ENCODE data around the gene FAM124A. TPM values are rescaled to one million over a fixed set of nuclear protein-coding genes. Genes with fewer than 3 reads are reported as not detected.

Gene FAM124A
- total and polyA plus RNA-seq, 2 experiments from 2014 or later, result 37.7 to 109 TPM

GRCh38 chr13:51192348-51192747, 29.9 kb upstream of the FAM124A start (continued):
- TF ChIP-seq, protein P1, sequence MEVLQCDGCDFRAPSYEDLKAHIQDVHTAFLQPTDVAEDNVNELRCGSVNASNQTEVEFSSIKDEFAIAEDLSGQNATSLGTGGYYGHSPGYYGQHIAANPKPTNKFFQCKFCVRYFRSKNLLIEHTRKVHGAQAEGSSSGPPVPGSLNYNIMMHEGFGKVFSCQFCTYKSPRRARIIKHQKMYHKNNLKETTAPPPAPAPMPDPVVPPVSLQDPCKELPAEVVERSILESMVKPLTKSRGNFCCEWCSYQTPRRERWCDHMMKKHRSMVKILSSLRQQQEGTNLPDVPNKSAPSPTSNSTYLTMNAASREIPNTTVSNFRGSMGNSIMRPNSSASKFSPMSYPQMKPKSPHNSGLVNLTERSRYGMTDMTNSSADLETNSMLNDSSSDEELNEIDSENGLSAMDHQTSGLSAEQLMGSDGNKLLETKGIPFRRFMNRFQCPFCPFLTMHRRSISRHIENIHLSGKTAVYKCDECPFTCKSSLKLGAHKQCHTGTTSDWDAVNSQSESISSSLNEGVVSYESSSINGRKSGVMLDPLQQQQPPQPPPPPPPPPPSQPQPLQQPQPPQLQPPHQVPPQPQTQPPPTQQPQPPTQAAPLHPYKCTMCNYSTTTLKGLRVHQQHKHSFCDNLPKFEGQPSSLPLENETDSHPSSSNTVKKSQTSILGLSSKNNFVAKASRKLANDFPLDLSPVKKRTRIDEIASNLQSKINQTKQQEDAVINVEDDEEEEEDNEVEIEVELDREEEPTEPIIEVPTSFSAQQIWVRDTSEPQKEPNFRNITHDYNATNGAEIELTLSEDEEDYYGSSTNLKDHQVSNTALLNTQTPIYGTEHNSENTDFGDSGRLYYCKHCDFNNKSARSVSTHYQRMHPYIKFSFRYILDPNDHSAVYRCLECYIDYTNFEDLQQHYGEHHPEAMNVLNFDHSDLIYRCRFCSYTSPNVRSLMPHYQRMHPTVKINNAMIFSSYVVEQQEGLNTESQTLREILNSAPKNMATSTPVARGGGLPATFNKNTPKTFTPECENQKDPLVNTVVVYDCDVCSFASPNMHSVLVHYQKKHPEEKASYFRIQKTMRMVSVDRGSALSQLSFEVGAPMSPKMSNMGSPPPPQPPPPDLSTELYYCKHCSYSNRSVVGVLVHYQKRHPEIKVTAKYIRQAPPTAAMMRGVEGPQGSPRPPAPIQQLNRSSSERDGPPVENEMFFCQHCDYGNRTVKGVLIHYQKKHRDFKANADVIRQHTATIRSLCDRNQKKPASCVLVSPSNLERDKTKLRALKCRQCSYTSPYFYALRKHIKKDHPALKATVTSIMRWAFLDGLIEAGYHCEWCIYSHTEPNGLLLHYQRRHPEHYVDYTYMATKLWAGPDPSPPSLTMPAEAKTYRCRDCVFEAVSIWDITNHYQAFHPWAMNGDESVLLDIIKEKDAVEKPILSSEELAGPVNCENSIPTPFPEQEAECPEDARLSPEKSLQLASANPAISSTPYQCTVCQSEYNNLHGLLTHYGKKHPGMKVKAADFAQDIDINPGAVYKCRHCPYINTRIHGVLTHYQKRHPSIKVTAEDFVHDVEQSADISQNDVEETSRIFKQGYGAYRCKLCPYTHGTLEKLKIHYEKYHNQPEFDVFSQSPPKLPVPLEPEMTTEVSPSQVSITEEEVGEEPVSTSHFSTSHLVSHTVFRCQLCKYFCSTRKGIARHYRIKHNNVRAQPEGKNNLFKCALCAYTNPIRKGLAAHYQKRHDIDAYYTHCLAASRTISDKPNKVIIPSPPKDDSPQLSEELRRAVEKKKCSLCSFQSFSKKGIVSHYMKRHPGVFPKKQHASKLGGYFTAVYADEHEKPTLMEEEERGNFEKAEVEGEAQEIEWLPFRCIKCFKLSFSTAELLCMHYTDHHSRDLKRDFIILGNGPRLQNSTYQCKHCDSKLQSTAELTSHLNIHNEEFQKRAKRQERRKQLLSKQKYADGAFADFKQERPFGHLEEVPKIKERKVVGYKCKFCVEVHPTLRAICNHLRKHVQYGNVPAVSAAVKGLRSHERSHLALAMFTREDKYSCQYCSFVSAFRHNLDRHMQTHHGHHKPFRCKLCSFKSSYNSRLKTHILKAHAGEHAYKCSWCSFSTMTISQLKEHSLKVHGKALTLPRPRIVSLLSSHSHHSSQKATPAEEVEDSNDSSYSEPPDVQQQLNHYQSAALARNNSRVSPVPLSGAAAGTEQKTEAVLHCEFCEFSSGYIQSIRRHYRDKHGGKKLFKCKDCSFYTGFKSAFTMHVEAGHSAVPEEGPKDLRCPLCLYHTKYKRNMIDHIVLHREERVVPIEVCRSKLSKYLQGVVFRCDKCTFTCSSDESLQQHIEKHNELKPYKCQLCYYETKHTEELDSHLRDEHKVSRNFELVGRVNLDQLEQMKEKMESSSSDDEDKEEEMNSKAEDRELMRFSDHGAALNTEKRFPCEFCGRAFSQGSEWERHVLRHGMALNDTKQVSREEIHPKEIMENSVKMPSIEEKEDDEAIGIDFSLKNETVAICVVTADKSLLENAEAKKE (CRISPR knock-in tag; IDR thresholded peaks at IDR 0.05), result no peak
- TF ChIP-seq, protein P2, sequence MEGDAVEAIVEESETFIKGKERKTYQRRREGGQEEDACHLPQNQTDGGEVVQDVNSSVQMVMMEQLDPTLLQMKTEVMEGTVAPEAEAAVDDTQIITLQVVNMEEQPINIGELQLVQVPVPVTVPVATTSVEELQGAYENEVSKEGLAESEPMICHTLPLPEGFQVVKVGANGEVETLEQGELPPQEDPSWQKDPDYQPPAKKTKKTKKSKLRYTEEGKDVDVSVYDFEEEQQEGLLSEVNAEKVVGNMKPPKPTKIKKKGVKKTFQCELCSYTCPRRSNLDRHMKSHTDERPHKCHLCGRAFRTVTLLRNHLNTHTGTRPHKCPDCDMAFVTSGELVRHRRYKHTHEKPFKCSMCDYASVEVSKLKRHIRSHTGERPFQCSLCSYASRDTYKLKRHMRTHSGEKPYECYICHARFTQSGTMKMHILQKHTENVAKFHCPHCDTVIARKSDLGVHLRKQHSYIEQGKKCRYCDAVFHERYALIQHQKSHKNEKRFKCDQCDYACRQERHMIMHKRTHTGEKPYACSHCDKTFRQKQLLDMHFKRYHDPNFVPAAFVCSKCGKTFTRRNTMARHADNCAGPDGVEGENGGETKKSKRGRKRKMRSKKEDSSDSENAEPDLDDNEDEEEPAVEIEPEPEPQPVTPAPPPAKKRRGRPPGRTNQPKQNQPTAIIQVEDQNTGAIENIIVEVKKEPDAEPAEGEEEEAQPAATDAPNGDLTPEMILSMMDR (conservative IDR thresholded peaks at IDR 0.05; ENCODE audit: low read depth in 2 of 2), result no peak
- TF ChIP-seq POLR2AphosphoS5 (IDR thresholded peaks at IDR 0.05; ENCODE audit: low read depth), result no peak
- no peak for TF ChIP-seq EZH2 (IDR thresholded peaks at IDR 0.05; ENCODE audit: low read depth, unreplicated experiment)
- TF ChIP-seq, protein P3, sequence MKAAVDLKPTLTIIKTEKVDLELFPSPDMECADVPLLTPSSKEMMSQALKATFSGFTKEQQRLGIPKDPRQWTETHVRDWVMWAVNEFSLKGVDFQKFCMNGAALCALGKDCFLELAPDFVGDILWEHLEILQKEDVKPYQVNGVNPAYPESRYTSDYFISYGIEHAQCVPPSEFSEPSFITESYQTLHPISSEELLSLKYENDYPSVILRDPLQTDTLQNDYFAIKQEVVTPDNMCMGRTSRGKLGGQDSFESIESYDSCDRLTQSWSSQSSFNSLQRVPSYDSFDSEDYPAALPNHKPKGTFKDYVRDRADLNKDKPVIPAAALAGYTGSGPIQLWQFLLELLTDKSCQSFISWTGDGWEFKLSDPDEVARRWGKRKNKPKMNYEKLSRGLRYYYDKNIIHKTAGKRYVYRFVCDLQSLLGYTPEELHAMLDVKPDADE (IDR thresholded peaks at IDR 0.05), result no peak
- no peak for TF ChIP-seq STAT1 (IDR thresholded peaks at IDR 0.05; ENCODE audit: unreplicated experiment)
- no peak for TF ChIP-seq CREB1 (CRISPR knock-in tag; IDR thresholded peaks at IDR 0.05; ENCODE audit: low read depth)
- TF ChIP-seq ZNF331 (CRISPR knock-in tag; IDR thresholded peaks at IDR 0.05; ENCODE audit: low read depth), result no peak
